ENCODE measurements around the gene ZBED4.

Gene ZBED4

GRCh38 chr22:49906799-49907290 is 53.2 kb downstream of the ZBED4 start:
- no peak for DNase-seq

GRCh38 chr22:49907807-49908206 is 54.2 kb downstream of the ZBED4 start:
- DNase-seq, result no peak

- DNase-seq, result no peak
Observed at GRCh38 chr22:49909476-49910205, 56.0 kb downstream of the ZBED4 start.

GRCh38 chr22:49910229-49911155 is 56.8 kb downstream of the ZBED4 start:
- no peak for DNase-seq

- no peak for DNase-seq
Observed at GRCh38 chr22:49911881-49912625, 58.4 kb downstream of the ZBED4 start.

DNA sequence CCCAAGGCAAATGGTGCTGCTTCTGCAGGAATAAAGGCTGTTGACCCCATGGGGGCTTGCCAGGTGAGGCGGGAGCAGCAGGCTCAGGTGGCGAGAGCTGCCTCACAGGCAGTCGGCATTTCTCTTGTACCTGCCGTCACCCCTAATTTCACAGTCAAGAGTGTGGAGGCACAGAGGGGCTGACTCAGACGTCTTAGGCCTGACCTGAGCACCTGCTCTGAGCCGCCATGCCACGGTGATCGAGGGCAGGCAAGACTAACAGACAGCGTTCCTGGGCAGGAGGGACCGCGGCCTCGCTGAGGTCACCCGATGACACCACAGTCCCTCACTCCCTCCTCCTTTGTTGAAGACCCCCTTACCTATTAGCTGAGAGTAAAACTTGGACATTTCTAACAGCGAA is 59.4 kb downstream of the ZBED4 start:
- no peak for DNase-seq

GRCh38 chr22:49913446-49913845 is 59.8 kb downstream of the ZBED4 start:
- no peak for DNase-seq

GRCh38 chr22:49914256-49914655 is 60.6 kb downstream of the ZBED4 start:
- no peak for DNase-seq

GRCh38 chr22:49915610-49916009 is 62.0 kb downstream of the ZBED4 start:
- no peak for DNase-seq

DNA sequence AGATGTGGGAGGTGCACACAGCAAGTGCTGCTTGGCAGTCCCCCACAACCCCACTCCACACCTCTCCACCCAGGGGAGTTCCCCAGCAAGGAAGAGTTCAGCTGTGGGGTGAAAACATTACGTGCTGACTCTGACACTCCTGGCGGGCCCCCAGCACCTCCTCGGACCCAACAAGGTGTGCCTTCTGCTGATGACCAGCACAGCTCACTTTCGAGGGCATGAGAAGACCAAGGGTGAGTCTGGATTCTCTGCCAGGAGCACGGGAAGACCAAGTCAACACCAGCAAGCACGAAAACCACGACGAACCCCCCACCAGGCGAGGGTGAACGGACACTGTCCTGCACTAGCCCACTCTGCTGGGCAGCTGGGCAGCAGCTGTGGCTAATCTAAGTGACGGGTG is 63.2 kb downstream of the ZBED4 start:
- no peak for DNase-seq

DNA sequence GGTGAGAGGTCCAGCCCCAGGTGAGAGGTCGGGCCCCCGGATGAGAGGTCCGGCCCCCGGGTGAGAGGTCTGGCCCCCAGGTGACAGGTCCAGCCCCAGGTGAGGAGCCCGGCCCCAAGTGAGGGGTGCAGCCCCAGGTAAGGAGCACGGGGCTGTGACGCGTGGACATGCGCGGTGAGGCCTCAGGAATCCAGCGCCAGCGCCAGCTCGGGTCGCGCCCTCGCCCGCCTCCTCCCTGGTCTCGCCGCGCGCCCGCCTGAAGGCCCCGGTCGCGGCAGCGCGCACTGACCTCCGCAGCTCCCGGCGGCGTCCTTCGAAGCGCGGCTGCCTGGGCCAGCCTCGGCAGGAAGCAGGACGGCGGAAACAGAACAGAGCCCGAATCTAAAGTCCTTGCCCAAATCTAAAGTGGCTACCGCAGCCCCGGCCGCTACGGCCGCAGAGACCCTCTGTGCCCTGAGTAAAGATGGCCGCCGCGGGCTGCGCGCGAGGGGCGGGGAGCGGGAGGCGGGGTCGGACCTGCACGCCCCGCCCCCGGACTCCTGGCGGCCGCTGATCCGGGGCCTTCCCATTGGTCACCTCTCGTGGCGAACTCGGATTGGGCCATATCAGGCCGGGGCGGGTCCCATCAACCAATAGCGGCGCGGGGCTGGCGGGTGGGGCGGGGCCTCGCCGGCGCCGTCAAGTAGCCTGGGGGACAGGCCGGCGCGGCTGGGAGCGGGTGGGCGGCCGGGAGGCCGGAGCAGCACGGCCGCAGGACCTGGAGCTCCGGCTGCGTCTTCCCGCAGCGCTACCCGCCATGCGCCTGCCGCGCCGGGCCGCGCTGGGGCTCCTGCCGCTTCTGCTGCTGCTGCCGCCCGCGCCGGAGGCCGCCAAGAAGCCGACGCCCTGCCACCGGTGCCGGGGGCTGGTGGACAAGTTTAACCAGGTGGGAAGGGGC is 64.6 kb downstream of the ZBED4 start, which contains the start of the genes ALG12 and CRELD2:
Gene ALG12, minus strand, starts transcription at position 465 of the 937 bp plus-strand sequence. CDS start 4,673 bp downstream, outside the sequence.
Gene CRELD2, plus strand, starts transcription at position 661 of the 937 bp plus-strand sequence. Its CDS starts 136 bp downstream, at position 797.
- peak; percentile 89 to 96 for DNase-seq

- no peak for DNase-seq
Observed at GRCh38 chr22:49918911-49919881, 65.6 kb downstream of the ZBED4 start.

DNA sequence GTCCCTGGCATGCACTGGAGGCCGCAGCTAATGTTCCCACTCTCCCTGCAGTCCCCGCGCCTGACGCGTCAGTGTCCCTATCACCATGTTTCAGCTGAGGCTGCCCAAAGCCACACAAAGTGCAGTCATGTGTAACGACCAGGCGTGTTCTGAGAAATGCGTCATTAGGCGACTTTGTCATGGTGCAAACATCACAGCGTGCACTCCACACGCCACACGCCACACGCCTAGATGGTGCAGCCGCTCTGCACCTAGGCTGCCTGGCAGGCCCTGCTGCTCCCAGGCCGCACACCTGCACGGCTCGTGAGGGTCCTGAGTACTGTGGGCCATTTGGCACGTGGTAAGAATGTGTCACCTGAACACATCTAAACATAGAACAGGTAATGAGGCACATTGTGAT is 67.2 kb downstream of the ZBED4 start:
- DNase-seq, result no peak

- DNase-seq, result no peak
Observed at GRCh38 chr22:49921508-49922278, 68.0 kb downstream of the ZBED4 start.

- no peak for DNase-seq
Observed at GRCh38 chr22:49922484-49922883, 68.8 kb downstream of the ZBED4 start.

DNA sequence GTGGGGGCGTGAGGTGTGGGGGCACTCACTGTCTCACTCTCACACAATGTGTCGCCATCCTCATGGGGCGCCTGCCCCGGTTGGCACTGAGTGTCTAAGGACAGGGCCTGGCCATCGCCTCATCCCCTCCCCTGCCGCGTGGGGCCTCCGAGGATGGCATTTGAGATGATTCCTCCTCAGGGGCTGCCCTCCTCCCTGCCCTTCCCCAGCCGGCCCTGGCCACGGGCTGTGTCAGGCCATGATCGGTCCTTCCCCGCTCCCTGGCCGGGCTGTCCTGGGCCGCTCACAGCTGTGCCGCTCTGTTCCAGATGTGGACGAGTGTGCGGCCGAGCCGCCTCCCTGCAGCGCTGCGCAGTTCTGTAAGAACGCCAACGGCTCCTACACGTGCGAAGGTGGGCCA is 69.3 kb downstream of the ZBED4 start:
- no peak for DNase-seq

GRCh38 chr22:49923445-49923844 is 69.8 kb downstream of the ZBED4 start:
- no peak for DNase-seq

GRCh38 chr22:49924113-49924833 is 70.6 kb downstream of the ZBED4 start:
- no peak for DNase-seq

Measured in NCI-H446 (cell line).